ENCODE results near the gene MLN. TPM values are rescaled to one million over a fixed set of nuclear protein-coding genes. Genes with fewer than 3 reads are reported as not detected.

Gene MLN
- total RNA-seq, 4 donors from 2014 or later = not detected

DNA sequence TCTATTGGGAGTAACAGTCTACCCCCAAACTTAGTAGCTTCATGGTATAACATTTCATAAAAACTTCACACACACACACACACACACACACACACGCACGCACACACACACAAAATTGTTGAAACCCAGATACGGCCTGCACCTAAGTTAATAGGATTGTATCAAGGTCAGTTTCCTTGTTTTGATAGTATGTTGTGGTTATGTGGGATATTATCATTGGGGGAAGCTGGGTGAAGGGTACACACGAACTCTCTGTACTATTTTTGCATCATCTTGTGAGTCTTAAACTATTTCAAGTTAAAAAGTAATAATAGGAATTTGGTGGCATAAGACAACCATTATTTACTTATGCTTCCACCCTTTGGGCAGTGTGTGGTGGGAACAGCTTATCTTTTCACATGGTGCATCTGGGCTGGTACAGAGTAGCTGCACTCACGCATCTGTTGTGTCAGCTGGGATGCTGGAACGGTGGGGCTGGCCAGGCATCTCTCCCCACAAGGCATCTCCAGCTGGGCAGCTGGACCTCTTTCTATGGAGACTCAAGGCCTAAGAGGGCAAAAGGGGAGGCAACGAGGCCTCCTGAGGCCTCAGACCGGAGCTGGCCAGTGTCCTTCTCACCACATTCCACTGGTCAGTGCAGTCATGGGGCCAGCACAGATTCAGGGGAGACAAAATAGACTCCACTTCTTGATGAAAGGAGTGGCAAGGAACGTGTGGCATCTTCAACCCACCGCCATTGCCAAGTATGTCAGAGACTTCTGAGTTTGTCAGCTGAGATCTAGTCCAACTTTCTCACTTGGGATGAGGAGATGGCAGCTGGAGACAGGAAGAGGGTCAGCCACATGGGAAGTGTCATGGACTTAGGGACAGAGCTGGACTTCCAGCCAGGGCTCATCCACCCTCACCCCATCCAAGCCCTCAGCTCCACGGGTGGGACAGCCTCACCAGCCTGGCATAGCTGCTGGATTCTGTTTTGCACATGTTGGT, 36.6 kb downstream of the MLN start:
- intact Hi-C loops (cut with DNase I; ENCODE audit: low total_unique reads) = no loop called here
- no peak for DNase-seq (ENCODE audit: low spot score in 2 of 2)
- no peak overlapping the region for H3K4me3 ChIP-seq (ENCODE audit: low read depth, poor library complexity, severe bottlenecking)
- 74 to 78% methylated on average over 11 of the region's 11 CpGs for WGBS, 2 donors
- no peak for TF ChIP-seq POLR2A (IDR thresholded peaks at IDR 0.05)
- TF ChIP-seq, protein P1, sequence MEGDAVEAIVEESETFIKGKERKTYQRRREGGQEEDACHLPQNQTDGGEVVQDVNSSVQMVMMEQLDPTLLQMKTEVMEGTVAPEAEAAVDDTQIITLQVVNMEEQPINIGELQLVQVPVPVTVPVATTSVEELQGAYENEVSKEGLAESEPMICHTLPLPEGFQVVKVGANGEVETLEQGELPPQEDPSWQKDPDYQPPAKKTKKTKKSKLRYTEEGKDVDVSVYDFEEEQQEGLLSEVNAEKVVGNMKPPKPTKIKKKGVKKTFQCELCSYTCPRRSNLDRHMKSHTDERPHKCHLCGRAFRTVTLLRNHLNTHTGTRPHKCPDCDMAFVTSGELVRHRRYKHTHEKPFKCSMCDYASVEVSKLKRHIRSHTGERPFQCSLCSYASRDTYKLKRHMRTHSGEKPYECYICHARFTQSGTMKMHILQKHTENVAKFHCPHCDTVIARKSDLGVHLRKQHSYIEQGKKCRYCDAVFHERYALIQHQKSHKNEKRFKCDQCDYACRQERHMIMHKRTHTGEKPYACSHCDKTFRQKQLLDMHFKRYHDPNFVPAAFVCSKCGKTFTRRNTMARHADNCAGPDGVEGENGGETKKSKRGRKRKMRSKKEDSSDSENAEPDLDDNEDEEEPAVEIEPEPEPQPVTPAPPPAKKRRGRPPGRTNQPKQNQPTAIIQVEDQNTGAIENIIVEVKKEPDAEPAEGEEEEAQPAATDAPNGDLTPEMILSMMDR (IDR thresholded peaks at IDR 0.05) = no peak

DNA sequence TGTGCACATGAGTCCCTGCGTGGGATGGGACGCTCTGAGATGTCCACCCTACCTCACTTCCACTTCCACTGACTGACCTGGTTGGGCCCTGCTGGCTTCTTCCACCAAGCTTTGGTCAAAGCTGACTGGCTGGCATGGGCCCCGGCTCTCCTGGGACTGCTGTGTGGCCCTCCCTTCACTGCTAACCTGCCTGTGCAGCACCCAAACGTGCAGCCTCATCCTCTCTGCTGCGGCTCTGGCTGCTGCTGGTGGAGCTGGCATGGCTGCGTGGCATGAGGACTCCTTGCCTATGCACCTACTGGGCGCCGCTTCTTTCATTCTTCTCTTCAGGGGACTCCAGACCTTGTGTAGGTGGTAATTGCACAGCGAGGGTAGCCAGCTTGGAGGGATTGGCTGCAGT, 38.4 kb downstream of the MLN start:
- DNase-seq (ENCODE audit: low spot score in 2 of 2) = no peak
- no peak for TF ChIP-seq POLR2A (IDR thresholded peaks at IDR 0.05)
- TF ChIP-seq, protein P1 (IDR thresholded peaks at IDR 0.05) = no peak
- 85 to 93% methylated on average over 9 of the region's 9 CpGs for WGBS, 2 donors
- intact Hi-C loops (cut with DNase I; ENCODE audit: low total_unique reads) = no loop called here
- no peak overlapping the region for H3K4me3 ChIP-seq (ENCODE audit: low read depth, poor library complexity, severe bottlenecking)

DNA sequence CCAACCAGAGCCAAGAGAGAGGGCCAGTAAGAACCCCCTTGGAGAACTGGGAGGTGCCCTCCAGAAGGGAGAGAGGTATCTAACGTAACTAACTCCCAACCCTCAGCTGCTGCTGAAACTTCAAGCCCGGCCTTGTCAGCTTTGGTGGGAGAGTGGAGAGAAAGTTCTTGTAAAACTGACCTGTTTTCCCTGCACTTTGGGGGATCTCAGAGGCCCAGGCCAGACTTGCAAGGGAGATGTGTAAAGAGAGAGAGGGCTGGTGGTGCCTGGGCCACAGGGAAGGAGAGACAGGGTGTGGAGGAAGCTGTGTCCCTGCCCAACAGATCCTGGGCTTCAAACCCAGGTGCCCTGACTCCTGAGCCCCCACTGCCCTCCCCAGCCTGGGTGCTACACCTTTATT, 39.8 kb downstream of the MLN start:
- TF ChIP-seq, protein P1 (IDR thresholded peaks at IDR 0.05) = no peak
- TF ChIP-seq POLR2A (IDR thresholded peaks at IDR 0.05) = no peak
- WGBS, 2 donors = 87% methylated on average over 2 of the region's 2 CpGs

GRCh38 chr6:33763483-33763882, 40.3 kb downstream of the MLN start:
- intact Hi-C loops (cut with DNase I; ENCODE audit: low total_unique reads) = no loop called here
- no peak for TF ChIP-seq POLR2A (IDR thresholded peaks at IDR 0.05)
- TF ChIP-seq, protein P1 (IDR thresholded peaks at IDR 0.05) = no peak
- DNase-seq (ENCODE audit: low spot score in 2 of 2) = no peak
- 61 to 80% methylated on average over 6 of the region's 6 CpGs for WGBS, 2 donors
- no peak overlapping the region for H3K4me3 ChIP-seq (ENCODE audit: low read depth, poor library complexity, severe bottlenecking)

More for the DNA sequence above, 39.8 kb downstream of the MLN start:
- DNase-seq (ENCODE audit: low spot score in 2 of 2) = no peak
- intact Hi-C loops (cut with DNase I; ENCODE audit: low total_unique reads) = no loop called here
- no peak overlapping the region for H3K4me3 ChIP-seq (ENCODE audit: low read depth, poor library complexity, severe bottlenecking)

DNA sequence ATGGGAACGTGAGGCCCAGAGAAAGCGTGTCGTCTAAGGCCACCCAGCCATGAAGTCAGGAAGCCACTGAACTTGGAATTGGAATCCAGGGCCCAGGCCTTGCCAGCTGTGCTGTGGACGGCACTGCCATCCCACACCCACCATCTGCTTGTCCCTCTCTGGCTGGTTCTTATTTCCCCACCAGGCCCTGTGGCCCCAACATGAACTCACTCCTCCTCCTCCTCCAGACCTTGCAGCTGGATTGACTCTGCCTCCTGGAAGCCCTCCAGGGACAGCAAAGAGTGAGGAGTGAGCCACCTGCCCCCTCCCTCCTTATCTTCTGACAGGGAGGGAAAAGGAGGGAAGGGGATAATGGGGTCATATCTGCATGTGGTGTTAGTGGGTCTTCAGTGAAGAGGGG, 41.1 kb downstream of the MLN start:
- no peak for DNase-seq (ENCODE audit: low spot score in 2 of 2)
- WGBS, 2 donors = 84 to 90% methylated on average over 4 of the region's 4 CpGs
- TF ChIP-seq POLR2A (IDR thresholded peaks at IDR 0.05) = no peak
- TF ChIP-seq, protein P1 (IDR thresholded peaks at IDR 0.05) = no peak

More for the DNA sequence above, 41.1 kb downstream of the MLN start:
- intact Hi-C loops (cut with DNase I; ENCODE audit: low total_unique reads) = no loop called here
- no peak overlapping the region for H3K4me3 ChIP-seq (ENCODE audit: low read depth, poor library complexity, severe bottlenecking)
